ENCODE data around the gene ACRBP.
A peak's percentile ranks its signal among the peaks of the same experiment; 100 is the strongest.

ACRBP gene

GRCh38 chr12:6647083-6647604, at the start of gene ACRBP:
ACRBP (minus strand) TSS chr12:6647432; CDS start chr12:6647366, 66 bp downstream.
- DNase-seq (ENCODE audit: low spot score): peak; percentile 75

- DNase-seq (ENCODE audit: low spot score): no peak
These were observed 48.2 kb upstream of the ACRBP start for GRCh38 chr12:6695313-6696045.

DNA sequence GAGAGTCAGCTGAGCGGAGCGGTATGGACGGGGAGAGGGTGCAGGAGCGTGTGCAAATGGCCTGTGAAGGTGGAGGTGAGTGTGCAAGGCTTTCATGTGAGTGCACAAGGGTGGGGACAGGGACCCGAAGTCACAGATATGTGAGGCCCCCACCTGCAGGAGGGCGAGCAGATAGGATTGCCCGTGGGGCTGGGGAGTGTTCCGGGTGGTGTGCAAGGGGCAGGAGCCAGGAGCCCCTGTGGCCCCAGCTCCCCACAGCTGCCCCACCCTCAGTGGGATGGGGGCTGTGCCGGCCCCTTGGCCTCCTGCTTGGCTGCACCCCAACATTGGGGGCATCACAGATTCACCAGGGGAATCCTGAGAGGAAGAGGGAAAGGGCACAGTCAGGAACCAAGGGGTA, 47.5 kb upstream of the ACRBP start:
- no peak for DNase-seq (ENCODE audit: low spot score)

- DNase-seq (ENCODE audit: low spot score): no peak
These were observed 46.7 kb upstream of the ACRBP start for GRCh38 chr12:6693832-6694355.

DNA sequence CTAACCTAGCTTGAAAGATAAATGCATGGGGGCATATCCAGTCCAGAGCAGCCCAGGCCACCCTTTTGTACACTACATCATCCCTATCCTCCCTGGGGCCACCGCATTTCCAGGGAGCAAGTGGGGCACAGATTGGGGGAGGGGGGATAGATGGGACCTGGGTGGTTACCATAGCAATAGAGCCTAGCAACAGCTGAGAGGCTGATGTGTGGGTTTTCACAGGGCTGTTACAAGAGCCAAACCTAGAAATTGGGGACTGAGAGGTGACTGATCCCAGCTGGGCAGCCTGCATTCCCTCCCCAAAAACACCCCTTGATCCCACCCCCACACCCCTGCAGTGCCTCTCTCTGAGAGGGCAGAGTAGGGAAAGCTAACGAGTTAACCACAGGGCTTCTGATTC, 45.7 kb upstream of the ACRBP start:
- DNase-seq (ENCODE audit: low spot score): no peak

DNA sequence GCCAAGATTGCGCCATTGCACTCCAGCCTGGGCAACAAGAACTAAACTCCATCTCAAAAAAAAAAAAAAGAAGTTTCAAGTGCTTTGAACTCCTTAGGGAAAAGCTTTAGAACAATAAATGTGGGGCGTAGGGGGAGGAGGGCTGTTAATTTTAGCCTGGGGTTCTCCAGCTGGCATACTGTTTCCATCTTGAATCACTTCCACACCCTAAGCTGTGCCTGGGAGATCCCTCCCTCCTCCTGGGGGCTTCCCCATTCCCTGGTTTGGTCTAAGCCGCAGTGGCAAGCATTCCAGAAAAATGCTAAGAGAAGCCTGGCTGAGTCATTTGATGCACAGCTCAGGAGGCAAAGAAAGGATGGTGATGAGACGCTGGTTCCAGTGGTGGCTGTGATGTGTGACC, 44.2 kb upstream of the ACRBP start:
- no peak for DNase-seq (ENCODE audit: low spot score)

DNA sequence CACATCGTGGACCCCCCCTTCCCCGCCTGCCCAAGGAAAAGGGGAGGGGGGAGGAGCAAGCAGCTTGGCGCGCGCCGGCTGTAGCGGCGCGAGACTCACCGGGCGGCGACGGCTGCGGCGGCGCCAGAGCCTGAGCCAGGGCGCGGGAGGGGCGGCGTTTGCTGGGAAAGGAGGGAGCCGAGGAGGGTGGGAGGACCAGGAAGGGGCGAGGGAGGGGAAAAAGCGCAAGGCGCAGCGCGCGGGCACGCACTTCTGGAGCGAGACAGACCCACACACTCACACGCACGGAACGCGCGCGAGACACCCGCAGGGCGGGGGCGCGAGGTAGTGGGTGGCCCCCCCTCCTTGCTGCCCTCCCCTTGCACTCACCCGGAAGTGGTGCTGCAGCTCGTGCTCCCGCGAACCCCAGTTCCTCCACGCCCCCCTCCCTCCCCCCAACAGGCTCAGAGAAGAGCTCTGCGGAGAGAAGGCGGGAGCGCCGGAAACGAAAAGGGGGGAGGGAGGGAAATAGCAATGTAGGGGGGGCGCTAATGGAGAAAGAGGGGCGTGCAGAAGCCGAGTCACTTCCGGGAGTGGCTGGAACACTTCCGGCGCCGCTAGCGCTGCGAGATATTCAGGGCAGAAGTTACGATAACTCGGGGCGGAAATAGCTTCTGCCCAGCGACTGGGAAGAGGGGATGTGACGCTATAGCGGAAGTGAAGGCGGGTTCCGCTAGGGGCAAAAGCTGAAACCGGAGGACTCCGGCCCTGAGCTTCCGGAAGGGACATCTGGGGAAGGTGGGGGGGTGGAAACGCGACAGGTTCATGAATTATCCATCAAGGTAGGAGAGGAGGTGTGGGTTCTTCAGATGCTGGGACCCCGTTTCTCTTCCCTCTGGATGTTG, 42.0 kb upstream of the ACRBP start, which contains the start of gene ZNF384:
TSS of gene ZNF384 (minus strand) at position 377 of the 884 bp plus-strand sequence. CDS start 9,855 bp downstream, outside the sequence.
- DNase-seq (ENCODE audit: low spot score): peak; percentile 100

GRCh38 chr12:6688543-6688998, 41.3 kb upstream of the ACRBP start:
- no peak for DNase-seq (ENCODE audit: low spot score)

GRCh38 chr12:6685814-6686213, 38.6 kb upstream of the ACRBP start:
- DNase-seq (ENCODE audit: low spot score): no peak

- peak; percentile 60 for DNase-seq (ENCODE audit: low spot score)
These were observed 37.4 kb upstream of the ACRBP start for GRCh38 chr12:6684609-6685008.

- DNase-seq (ENCODE audit: low spot score): no peak
These were observed 29.7 kb upstream of the ACRBP start for GRCh38 chr12:6676962-6677361.

GRCh38 chr12:6672143-6672542, 24.9 kb upstream of the ACRBP start:
- DNase-seq (ENCODE audit: low spot score): no peak

DNA sequence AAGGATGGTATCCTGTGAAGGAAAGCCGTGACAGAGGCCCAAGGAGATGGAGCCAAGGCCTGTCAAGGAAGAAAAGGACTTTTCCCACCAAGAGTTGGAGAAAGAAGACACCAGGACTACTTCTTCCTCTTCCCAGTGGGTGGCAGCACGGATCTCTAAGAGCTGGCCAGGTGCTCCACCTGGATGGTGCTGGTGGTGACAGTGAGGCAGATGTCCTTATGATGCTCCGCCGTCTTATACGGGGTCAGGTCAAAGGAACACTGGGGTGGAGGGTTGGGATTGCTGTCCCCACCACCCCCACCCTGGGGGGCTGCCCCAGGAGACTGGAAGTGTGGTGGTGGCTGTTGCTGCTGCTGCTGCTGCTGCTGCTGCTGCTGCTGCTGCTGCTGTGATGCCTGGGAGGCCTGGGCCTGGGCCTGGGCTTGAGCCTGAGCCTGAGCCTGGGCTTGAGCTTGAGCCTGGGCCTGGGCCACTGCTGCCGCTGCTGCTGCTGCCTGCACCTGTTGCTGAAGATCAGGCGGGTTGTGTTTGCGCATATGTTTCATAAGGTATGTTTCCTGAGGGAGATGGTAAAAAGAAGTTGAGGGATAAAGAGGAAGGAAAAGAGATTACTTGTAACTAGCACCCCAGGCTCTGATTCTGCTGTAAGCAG, 20.5 kb upstream of the ACRBP start:
- peak; percentile 44 for DNase-seq (ENCODE audit: low spot score)

DNA sequence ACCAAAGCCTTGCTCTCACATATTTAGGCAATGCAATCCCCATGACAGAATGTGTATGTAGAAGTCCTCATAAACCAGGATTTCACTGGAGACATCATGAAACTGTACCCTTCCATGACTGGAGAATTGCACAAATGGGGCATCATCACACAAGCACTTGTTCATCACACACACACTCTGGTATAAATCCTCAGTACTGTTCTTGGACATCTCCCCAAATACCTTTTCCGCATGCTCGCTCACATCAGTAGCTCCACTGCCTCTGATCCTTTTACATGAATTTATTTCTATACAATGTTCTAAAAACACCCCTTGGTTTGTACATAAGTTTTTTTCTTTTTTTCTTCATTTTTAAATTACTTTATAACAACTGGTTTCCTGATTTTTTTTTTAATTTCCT, 19.0 kb upstream of the ACRBP start:
- no peak for DNase-seq (ENCODE audit: low spot score)

GRCh38 chr12:6664902-6665301, 17.7 kb upstream of the ACRBP start:
- no peak for DNase-seq (ENCODE audit: low spot score)

GRCh38 chr12:6662906-6663742, 15.9 kb upstream of the ACRBP start, which contains the start of gene ING4:
ING4 (minus strand) TSS chr12:6663119; CDS start chr12:6663101, 18 bp downstream.
- DNase-seq (ENCODE audit: low spot score): peak; percentile 100

DNA sequence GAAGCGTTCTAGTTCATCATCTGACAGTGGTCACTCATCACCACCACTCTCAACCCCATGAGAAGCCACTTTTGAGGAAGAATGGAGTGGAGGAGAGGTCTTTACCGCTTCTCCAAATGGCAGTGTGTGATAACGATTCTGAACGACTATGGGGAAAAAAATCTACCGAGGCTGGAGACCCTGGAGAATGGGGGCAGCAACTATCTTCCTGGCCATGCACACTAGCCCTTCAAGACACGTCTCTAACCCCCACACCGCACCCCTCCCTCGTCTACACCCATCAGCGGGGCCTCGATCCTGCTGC, 15.3 kb upstream of the ACRBP start:
- peak; percentile 31 for DNase-seq (ENCODE audit: low spot score)

DNA sequence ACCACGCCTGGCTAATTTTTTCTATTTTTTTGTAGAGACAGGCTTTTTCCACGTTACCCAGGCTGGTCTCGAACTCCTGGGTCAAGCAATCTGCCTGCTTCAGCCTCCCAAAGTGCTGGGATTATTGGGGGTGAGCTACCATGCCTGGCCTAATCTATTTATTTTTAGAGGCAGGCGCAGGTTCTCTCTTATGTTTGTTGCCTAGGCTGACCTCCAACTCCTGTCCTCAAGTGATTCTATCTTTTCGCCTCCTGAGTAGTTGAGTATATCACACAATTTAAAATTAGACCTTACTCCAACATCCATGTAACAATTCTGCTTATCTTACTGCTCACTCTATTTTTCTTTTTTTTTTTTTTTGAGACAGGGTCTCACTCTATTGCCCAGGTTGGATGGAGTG, 6.8 kb upstream of the ACRBP start:
- DNase-seq (ENCODE audit: low spot score): no peak

DNA sequence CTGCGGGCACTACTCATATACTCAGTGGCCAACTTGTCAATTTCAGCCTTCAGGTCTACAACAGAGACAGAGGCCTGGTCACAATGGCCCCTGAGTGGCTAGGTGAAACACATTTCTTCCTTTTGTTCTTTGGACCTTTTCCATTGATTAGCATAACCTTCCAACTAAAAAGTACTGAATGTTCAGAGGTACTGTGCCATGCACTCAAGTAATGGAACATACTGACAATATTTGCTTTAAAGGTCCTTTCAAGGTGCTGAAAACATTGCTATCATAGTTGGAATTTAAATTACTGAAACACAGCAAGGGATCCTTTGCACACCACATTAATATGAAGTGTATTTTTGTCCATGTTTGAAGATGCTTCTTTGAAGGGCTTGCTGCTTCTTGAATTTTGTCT, 6.1 kb upstream of the ACRBP start:
- DNase-seq (ENCODE audit: low spot score): no peak

GRCh38 chr12:6652391-6652790, 5.2 kb upstream of the ACRBP start:
- no peak for DNase-seq (ENCODE audit: low spot score)

DNA sequence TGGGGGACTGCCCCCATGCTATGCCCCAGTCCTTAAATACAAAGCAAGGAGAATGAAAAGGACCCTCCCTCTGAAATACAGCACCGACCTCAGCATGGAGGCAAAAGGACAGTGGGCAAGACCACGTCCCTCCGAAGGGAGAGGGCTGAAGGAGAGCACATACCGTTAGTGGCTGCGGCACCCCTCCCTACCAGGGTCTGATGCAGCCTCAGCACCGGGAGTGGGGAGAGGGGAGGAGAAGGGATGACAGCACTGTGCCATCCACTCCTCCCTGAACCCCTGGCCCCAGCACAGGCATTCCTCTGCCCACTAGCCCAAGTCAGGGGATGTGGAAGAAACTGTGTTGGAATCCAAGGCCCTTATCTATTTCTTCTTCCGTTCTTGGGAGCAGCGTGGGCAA, 3.6 kb upstream of the ACRBP start:
- no peak for DNase-seq (ENCODE audit: low spot score)
